LNCAP (cell line): Measurements from ENCODE around the gene PAX5.

Source experiments
- CTCF ChIP-seq: fragments of 450-650 bp; IDR thresholded peaks from 2 replicates; pipeline ENCODE4 v1.5.1; 2017; ENCODE audit warnings: mild to moderate bottlenecking

Gene PAX5

GRCh38 chr9:37004424-37004935, 29.6 kb downstream of the PAX5 start:
- no peak for TF ChIP-seq CTCF

- TF ChIP-seq CTCF, result no peak
Measured at GRCh38 chr9:37002413-37003217, 31.5 kb downstream of the PAX5 start.

- TF ChIP-seq CTCF, result no peak
Measured at GRCh38 chr9:37002036-37002412, 32.0 kb downstream of the PAX5 start.

- TF ChIP-seq CTCF, result no peak
Measured at GRCh38 chr9:37001459-37001858, 32.6 kb downstream of the PAX5 start.

- TF ChIP-seq CTCF, result no peak
Measured at GRCh38 chr9:36999728-37000333, 34.2 kb downstream of the PAX5 start.

GRCh38 chr9:36997414-36997813, 36.7 kb downstream of the PAX5 start:
- no peak for TF ChIP-seq CTCF

- no peak for TF ChIP-seq CTCF
Measured at GRCh38 chr9:36996706-36997086, 37.4 kb downstream of the PAX5 start.
